Measurements from ENCODE around the gene DNAH9.

The DNAH9 gene

GRCh38 chr17:11853321-11854151, 255.3 kb downstream of the DNAH9 start:
- no peak for DNase-seq

DNA sequence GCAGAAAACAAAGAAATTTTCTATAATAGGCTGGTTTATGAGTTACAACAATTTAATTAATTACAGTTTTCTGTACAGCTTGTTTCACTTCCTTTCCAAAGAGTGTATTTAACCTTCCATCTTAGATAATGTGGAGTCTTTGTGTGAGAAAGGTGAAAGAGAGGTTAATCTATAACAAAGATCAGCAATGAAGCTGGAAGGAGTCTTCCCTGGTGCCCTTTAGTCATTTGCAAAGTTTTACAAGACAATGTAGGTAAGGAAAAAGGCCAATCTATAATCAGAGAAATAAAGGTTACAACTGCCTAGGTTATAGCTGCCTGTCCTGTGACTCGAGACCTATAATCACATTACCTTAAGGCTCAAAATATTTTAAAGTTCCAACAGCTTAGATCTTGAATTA, 257.0 kb downstream of the DNAH9 start:
- no peak for DNase-seq

DNA sequence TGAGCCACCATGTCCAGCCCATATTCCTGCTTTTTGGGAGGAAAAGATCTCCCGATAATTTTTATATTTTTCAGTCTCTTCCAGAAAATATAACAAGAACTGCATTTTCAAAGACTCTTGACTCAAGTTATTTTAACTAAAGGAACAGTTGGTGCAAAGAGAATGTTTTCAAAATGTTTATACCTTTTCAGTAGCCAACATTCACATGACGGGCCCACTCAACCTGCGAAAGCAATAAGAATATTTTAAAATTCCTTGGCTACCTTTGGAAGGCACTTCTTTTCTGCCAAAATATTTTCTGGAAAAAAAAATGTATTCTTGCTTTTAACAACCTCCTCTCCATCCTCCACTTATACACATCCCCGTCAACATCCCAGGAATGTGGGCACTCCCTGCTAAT, 258.7 kb downstream of the DNAH9 start:
- no peak for DNase-seq

- no peak for DNase-seq
Observed at GRCh38 chr17:11869680-11870394, 271.6 kb downstream of the DNAH9 start.

- DNase-seq, result no peak
Observed at GRCh38 chr17:11871773-11872172, 273.5 kb downstream of the DNAH9 start.

- DNase-seq, result no peak
Observed at GRCh38 chr17:11874756-11875155, 276.5 kb downstream of the DNAH9 start.

- peak; percentile 5 for DNase-seq
Observed at GRCh38 chr17:11880714-11881113, 282.4 kb downstream of the DNAH9 start.

- DNase-seq, result no peak
Observed at GRCh38 chr17:11882716-11883115, 284.4 kb downstream of the DNAH9 start.

GRCh38 chr17:11885051-11885450, 286.8 kb downstream of the DNAH9 start:
- no peak for DNase-seq

DNA sequence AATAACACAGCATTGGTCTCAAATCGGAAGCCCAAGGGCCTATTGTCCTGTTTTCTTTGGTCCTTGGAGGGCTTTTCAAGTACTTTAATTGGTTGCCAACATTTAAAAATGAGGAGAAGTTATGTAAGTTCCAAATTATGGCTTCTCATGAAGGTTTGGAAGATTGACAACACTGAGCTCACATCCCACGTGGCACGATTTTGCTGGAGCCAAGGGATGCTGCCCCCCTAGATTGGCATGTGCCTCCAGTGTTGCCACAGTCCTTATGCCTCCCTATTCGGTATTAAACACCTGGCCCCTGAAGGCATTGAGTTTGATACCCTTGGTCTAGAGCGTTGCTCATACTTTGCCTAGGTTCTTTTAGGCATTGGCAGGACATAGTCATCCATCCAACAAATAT, 291.0 kb downstream of the DNAH9 start:
- no peak for DNase-seq

GRCh38 chr17:11893862-11894261, 295.6 kb downstream of the DNAH9 start:
- no peak for DNase-seq

- DNase-seq, result no peak
Observed at GRCh38 chr17:11896199-11896598, 297.9 kb downstream of the DNAH9 start.

- DNase-seq, result no peak
Observed at GRCh38 chr17:11898526-11899235, 300.4 kb downstream of the DNAH9 start.

DNA sequence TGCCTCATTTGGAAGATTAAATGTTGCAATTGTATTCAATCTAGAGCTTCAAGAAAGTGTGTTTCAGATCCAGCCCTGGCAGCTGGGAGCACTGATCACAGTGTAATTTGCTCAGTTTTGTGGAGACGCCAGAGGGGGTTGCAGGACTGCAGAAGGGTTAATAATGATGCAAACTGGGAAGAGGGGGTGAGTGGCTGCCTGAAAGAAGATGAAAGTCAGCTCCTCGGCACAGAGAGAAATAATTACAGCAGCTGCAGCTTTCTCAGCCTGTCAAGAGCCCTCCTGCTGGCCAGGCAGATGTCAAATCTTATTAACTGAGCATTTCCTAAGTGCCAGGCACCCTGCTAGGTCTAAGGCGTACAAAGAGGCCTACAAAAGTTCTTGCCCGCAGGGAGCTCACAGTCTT, 301.3 kb downstream of the DNAH9 start:
- DNase-seq, result no peak

- DNase-seq, result no peak
Observed at GRCh38 chr17:11900041-11900476, 301.8 kb downstream of the DNAH9 start.

DNA sequence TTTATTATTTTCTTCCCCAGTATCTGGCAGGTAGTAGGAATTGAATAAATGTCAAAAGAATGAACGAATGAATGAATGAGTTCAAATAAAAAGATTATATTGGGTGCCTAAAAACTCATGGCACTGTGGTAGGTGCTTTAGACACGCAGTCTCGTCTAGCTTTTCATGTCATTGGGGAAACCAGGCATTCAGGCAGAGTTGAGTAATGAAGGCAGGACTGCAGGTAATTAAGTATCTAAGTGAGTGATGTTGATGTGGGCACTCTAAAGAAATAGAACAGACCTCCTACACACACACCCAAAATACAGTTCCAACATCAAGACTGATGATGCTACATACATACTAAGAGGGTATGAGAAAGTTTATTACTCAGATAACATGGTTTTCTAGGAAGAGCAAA, 302.4 kb downstream of the DNAH9 start:
- DNase-seq, result no peak

GRCh38 chr17:11901931-11902330, 303.7 kb downstream of the DNAH9 start:
- DNase-seq, result no peak

- DNase-seq, result no peak
Observed at GRCh38 chr17:11908711-11909146, 310.5 kb downstream of the DNAH9 start.

DNA sequence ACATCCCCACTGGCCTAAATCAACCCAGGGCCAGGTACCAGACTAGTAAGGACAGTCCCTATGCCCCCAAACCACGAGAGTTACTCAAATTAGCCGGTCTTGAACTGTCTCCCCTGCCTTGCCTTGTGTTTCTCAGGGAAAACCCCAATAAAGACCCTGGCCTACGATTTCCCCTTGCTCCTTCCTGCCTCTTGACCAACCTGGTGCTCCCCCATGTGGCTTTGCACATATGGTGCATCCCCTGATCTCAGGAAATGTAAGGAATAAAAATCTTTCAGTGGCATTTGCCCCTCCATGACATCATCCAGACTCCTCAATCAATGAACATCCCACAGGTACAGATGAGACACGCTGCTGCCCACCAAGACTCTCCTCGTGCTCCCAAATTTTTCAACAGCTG, 311.1 kb downstream of the DNAH9 start:
- DNase-seq, result no peak

- no peak for DNase-seq
Observed at GRCh38 chr17:11916091-11916490, 317.8 kb downstream of the DNAH9 start.

- no peak for DNase-seq
Observed at GRCh38 chr17:11917415-11917814, 319.1 kb downstream of the DNAH9 start.

DNA sequence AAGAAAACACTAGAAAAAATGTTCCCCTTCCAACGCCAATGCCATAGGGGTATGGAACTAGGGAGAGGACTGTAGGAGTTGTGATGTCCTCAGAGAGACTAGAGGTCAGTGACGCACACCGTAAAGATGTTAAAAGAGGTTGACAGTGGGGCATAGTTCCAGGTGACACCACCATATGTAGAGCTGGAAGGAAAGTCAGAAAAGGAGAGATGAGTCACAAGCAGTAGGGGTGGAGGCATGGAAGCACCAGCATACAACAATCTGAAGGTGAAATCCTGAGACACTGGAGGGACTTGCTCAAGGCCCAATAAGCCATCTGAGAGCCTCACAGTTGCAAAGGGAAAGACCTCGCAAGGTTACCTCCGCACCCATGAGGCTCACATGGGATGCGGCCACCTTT, 323.0 kb downstream of the DNAH9 start:
- no peak for DNase-seq

DNA sequence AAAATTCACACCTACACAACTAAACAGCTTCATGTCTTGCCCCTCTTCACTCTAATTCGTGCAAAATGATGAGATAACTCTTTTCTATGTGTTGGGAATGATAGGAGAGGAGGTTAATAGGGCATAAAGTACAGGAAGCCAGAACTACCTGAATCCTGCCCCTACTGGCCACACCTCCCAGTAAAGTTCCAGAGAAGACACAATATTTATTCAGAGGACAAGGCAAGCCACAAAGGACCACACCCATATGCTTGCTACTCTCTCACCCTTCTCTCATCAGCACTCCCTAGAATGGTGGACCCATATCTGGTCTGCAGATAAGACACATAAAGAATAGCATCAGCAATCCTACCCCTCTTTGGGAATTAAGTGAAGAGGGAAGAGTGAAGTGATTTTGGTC, 324.4 kb downstream of the DNAH9 start:
- no peak for DNase-seq

GRCh38 chr17:11924076-11924475, 325.8 kb downstream of the DNAH9 start:
- no peak for DNase-seq

All from activated CD4-positive, alpha-beta T cell treated with anti-CD3 and anti-CD28 coated beads, Interleukin-2, amount 50 U/mL, for 16 hours (primary cell).